GM19193 (cell line): ENCODE measurements around the gene ALOX5AP.

Source experiments
- POLR2A ChIP-seq: IDR thresholded peaks from 4 replicates; pipeline ENCODE4 v1.6.1; 2011; ENCODE audit not compliant: insufficient read depth, insufficient read length; ENCODE audit errors: extremely low read depth

The ALOX5AP gene

GRCh38 chr13:30804474-30804873, 69.1 kb downstream of the ALOX5AP start:
- no peak for TF ChIP-seq POLR2A

- TF ChIP-seq POLR2A: no peak
Observed at GRCh38 chr13:30805132-30805537, 69.8 kb downstream of the ALOX5AP start.

DNA sequence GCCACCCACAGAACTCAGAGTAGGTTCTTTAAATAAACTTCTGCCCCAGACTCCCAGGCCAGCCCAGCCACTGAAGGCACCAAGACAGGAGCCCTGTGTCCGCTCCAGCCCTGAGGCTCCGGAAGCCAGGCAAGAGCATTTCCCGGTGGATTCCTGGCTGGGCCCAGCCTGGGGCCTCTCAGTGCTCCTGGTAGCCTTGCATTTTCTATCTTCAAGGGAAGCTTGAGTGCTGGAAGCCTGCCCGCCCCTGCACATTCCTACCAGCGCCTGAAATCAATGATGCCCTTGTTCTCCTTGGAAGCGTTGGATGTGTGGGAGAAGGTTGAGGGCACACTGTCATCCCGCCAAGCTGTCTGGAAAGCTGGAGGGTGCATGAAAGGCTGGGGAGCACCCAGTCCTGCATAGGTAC, 70.3 kb downstream of the ALOX5AP start:
- no peak for TF ChIP-seq POLR2A

GRCh38 chr13:30806784-30807183, 71.4 kb downstream of the ALOX5AP start:
- TF ChIP-seq POLR2A: no peak

- no peak for TF ChIP-seq POLR2A
Observed at GRCh38 chr13:30807392-30807791, 72.0 kb downstream of the ALOX5AP start.

GRCh38 chr13:30808600-30808999, 73.3 kb downstream of the ALOX5AP start:
- no peak for TF ChIP-seq POLR2A

GRCh38 chr13:30809787-30810186, 74.4 kb downstream of the ALOX5AP start:
- TF ChIP-seq POLR2A: no peak

DNA sequence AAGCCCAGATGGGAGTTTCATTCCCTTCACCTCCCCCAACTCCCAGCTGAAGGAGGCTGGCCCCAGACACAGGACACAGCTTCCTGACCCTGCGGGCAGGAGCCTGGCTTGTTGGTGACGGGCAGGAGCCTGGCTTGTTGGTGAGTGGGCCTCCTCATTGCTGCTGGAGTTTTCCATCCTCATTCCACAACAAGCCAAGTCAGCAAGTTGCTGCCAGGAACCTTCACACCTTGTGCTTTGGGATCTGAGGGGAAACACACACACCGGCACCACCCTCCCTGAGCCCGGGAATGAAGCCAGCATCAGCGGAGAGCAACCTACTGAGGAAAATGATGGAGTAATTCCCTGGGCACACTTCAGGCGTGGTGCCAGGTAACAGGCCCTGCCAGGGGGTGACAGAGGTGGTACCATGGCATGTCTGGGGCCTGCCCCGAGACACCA, 74.9 kb downstream of the ALOX5AP start:
- no peak for TF ChIP-seq POLR2A

GRCh38 chr13:30810801-30811200, 75.5 kb downstream of the ALOX5AP start:
- TF ChIP-seq POLR2A: no peak
